Lower leg skin (tissue), 4 donors: Measurements from ENCODE around the gene PUDP. TPM values are rescaled to one million over a fixed set of nuclear protein-coding genes. Genes with fewer than 3 reads are reported as not detected.

Experiments used
- DNase-seq, 2 donors: peaks; one replicate each; pipeline ENCODE4 v3.0.0-alpha.2; 2019; ENCODE audit warnings: low spot score in 2 of 2
- H3K4me3 ChIP-seq: fragments of 200-600 bp; sonication (generic); 2 replicates; pipeline ENCODE4 v1.5.1; 2017; ENCODE audit warnings: mild to moderate bottlenecking, low read depth; ENCODE audit not compliant: poor library complexity, severe bottlenecking
- POLR2A ChIP-seq, 2 donors: fragments of 450-650 bp; IDR thresholded peaks; one replicate each; pipeline ENCODE4 v1.6.1; 2016 to 2017; ENCODE audit warnings: antibody characterized with exemption in 2 of 2, mild to moderate bottlenecking in 1 of 2, moderate library complexity in 1 of 2
- WGBS, 2 donors: methylation state at CpG; one replicate each; pipeline ENCODE4 v1.1.5; 2018; 5-methylcytosine and 5-hydroxymethylcytosine counted together
- intact Hi-C: fragments of 100-400 bp; cut with DNase I; formaldehyde crosslinking; loops from one replicate; pipeline ENCODE4 v1.15.0; 2023; ENCODE audit warnings: low total_unique reads
- total RNA-seq, 4 donors: library from RNA; depleted of rRNA; stranded (reverse); fragments of >200 nt; gene quantifications; one replicate each; pipeline ENCODE4 v1.1.0, GENCODE V29; 2016
- TF ChIP-seq, protein P1 (sequence below), 3 donors: fragments of 450-650 bp; IDR thresholded peaks; one replicate each; pipeline ENCODE4 v1.5.1; 2016; ENCODE audit warnings: antibody characterized with exemption in 3 of 3, mild to moderate bottlenecking in 3 of 3, moderate library complexity in 2 of 3

PUDP gene
- total RNA-seq, 4 donors from 2014 or later, result 5.7 to 10.7 (median 7.9) TPM

DNA sequence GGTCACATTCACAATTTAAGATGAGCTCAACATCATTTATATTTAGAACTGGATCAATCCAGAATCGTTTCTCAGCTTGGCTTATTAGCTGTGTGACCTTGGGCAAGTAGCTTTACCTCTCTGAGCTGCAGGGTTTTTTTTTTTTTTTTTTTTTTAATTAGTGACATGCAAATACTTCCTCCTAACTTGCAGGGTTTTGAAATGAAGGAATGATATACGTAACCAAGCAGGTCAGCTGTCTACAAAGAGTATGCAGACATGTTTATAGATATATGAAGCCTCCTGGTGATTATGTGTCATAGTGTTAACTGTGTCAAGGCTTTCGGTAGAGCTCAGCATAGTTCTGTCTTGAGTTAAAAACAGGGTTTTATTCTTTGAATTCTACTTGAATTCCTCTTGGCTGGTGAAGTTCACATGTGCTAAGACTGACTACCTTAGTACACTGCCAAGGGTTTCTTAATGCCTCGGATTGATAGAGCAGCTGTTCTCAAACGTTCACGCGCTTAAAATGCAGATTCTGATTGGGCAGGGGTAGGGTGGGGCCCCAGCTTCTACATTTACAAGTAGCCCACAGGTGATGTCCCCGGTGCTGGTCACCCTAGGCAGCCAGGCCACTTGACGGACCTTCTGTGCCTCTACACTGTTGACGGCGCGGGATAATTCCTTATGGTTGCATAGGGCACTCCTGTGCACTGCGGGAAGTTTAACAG lies 1.1 kb downstream of the PUDP start:
- intact Hi-C loops, result no loop called here
- TF ChIP-seq, protein P1, sequence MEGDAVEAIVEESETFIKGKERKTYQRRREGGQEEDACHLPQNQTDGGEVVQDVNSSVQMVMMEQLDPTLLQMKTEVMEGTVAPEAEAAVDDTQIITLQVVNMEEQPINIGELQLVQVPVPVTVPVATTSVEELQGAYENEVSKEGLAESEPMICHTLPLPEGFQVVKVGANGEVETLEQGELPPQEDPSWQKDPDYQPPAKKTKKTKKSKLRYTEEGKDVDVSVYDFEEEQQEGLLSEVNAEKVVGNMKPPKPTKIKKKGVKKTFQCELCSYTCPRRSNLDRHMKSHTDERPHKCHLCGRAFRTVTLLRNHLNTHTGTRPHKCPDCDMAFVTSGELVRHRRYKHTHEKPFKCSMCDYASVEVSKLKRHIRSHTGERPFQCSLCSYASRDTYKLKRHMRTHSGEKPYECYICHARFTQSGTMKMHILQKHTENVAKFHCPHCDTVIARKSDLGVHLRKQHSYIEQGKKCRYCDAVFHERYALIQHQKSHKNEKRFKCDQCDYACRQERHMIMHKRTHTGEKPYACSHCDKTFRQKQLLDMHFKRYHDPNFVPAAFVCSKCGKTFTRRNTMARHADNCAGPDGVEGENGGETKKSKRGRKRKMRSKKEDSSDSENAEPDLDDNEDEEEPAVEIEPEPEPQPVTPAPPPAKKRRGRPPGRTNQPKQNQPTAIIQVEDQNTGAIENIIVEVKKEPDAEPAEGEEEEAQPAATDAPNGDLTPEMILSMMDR (IDR thresholded peaks at IDR 0.05), result no peak
- no peak for TF ChIP-seq POLR2A (IDR thresholded peaks at IDR 0.05)
- no peak for DNase-seq
- no peak overlapping the region for H3K4me3 ChIP-seq
- WGBS, 2 donors, result 12 to 20% methylated on average over 7 to 13 of the region's 13 CpGs

GRCh38 chrX:7146020-7146702 lies 1.8 kb downstream of the PUDP start:
- WGBS, 2 donors, result 63 to 70% methylated on average over 3 of the region's 3 CpGs
- intact Hi-C loops, result no loop called here
- no peak for DNase-seq
- no peak overlapping the region for H3K4me3 ChIP-seq
- no peak for TF ChIP-seq POLR2A (IDR thresholded peaks at IDR 0.05)
- TF ChIP-seq, protein P1 (IDR thresholded peaks at IDR 0.05), result no peak

DNA sequence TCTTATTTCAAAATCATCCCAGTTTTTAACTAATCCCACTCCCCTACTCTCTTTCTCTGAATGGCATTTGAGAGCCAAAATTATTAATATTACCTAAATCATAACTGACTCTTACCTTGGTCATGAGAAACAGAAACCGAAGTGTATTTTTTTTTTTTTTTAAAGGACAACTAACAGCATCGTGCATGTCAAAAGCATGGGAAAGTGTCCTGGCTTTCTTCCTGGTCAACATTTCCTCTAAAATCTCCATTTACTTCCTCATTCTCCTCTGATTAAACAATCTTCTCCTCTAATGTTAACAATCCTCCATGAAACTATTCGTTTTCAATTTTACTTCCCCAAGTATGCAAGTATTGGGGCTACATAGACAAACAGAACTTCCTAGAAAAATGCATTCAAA lies 2.5 kb downstream of the PUDP start:
- intact Hi-C loops, result no loop called here
- whole genome bisulfite sequencing, 2 donors, result 14 to 31% methylated on average over 3 of the region's 3 CpGs
- TF ChIP-seq, protein P1 (IDR thresholded peaks at IDR 0.05), result no peak
- no peak for TF ChIP-seq POLR2A (IDR thresholded peaks at IDR 0.05)
- DNase-seq, result no peak
- no peak overlapping the region for H3K4me3 ChIP-seq

DNA sequence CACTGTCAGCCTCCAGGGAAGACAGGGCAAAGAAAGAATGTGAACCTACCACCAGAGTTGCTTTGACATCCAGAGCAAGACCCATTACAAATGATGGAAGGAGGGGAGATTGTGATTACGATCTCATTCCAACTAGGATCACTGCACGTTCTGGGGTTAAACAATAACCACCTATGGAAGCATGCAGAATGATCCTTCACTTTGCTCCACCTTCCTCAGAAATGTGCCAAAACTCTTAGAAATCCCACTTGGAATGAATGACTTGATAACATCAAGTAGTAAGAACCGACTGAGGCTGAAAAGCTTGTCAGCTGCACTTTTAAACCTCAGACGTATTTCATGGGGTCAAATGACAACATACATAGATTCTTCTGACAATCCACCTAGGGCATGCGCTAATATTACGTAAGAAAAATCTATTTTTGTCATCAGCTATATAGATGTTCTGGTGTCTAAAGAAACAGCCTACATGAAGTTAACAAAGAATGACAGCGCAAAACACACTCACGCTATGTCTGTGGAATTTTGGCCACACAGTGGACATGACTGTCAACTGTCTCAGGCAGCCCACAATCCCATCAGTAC lies 3.9 kb downstream of the PUDP start:
- intact Hi-C loops, result no loop called here
- no peak for TF ChIP-seq POLR2A (IDR thresholded peaks at IDR 0.05)
- TF ChIP-seq, protein P1 (IDR thresholded peaks at IDR 0.05), result no peak
- WGBS, 2 donors, result 75 to 79% methylated on average over 8 of the region's 8 CpGs
- DNase-seq, result no peak
- no peak overlapping the region for H3K4me3 ChIP-seq

DNA sequence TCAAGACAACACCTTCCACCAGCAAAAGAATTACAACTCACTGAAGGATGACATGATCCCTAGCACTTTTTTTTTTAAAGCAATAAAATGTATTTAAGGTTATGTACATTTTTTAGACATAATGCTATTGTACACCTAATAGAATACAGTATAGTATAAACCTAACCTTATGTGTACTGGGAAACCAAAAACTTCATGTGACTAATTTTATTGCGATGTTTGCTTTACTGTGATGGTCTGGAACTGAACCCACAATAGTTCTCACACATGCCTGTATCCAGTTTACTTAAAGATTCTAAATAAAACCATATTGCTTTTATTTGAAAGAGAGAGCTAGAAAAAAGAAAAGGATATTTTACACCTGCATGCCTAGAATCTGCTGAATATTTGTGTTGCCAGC lies 4.9 kb downstream of the PUDP start:
- no peak for DNase-seq
- no peak for TF ChIP-seq POLR2A (IDR thresholded peaks at IDR 0.05)
- TF ChIP-seq, protein P1 (IDR thresholded peaks at IDR 0.05), result no peak
- no peak overlapping the region for H3K4me3 ChIP-seq
- intact Hi-C loops, result no loop called here
- 96 to 100% methylated on average over 1 of the region's 1 CpG for WGBS, 2 donors
